ENCODE measurements around the gene FGGY. TPM values are rescaled to one million over a fixed set of nuclear protein-coding genes. Genes with fewer than 3 reads are reported as not detected.
"Not testable (repeated sequence)": the region's sequence is repeated elsewhere in the genome, so short reads cannot be mapped to it uniquely, and the experiment has no call there.

FGGY gene
- total RNA-seq, 1 donor from 2014 or later = 20.5 TPM

DNA sequence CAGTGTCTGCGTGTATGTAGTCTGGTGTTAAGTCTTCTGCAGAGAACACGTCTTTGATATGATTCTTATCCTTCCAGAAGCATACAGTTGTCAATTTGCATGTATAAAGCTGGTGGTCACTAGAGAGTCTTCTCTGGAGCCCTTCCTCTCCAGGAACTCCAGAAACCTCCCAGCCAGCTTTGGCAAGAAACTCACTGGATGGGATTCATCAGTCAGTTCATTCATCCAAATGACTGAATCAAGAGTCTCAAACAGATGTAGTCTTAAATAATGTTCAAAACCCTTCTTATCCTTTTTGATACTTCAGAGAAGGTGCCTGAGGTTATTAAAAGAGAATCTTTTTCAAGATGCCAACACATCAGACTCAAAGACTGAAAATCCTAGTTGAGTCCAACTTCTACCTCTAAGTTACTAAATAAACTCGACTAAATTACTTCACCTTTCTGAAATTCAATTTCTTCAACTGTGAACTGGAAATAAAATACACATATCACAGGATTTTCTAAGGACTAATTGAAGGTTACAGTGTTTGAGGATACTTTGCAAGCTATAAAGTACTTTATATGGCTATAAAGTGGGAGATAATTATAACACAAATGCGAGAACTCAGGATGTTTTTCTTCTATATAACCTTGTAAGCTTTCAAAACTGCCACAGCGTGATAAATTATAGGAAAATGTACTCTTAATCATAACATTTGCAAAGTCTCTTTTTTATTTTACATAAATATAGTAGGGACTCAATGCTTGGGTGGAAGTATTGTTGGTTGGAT lies 252.4 kb downstream of the FGGY start:
- DNase-seq (ENCODE audit: low spot score) = no peak

DNA sequence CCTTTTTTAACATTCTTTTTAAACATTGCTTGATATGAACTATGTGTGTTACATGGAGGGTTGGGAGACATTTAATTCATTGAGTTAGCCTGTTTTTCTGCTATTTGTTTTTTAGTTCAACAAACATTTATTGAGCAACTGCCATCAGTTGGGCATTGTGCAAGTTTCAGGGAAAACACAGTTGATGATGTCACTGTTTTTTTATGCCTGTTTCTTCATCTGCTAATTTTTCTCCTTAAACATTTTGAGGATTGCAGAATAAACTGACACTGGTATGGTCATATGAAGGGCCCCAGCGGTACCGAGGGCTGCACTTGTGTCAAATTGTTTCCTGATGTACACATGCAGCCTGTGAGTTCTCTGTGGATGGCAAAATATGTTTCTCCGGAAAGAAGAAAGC lies 253.0 kb downstream of the FGGY start:
- intact Hi-C loops (cut with DNase I) = no loop called here
- DNase-seq (ENCODE audit: low spot score) = no peak

More for the DNA sequence above, 252.4 kb downstream of the FGGY start:
- intact Hi-C loops (cut with DNase I) = no loop called here

DNA sequence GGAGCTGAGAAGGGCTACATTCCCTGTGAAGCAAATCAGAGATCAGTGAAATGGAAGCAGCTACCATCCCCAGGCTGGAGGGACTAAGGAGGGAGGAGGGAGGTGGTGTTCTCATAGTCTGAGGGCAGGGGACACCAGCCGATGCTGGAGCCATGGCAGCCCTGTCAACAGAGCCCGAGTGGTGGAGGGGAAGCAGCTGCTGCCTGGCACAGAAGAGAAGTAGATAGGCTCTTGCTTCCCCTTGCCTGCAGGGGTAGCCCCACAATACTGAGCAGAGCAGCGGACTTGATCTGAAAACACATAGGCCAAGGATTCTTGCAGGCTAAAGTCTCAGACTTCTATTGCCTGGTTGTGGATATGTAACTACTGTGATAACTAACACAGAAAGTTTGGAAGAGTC lies 255.1 kb downstream of the FGGY start:
- DNase-seq (ENCODE audit: low spot score) = no peak
- intact Hi-C loops (cut with DNase I) = no loop called here

DNA sequence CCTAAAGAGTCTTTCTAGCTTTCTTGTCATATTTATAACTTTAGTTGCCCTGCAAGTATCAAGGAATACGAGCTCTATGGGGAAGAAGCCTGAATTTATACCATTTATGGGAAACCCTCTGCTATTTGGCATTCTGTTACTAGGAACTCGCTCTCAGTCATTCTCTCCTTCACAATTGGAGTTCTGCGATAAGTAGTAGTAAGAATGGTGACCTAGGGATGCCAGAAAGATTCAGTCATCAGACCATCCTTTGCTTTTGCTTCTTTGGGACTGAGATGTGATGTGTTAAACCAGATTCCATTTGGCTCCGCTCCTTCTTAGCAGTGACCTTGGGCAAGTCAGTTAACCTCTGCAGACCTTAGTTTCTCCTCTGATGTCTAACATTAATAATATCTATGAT lies 256.5 kb downstream of the FGGY start:
- intact Hi-C loops (cut with DNase I) = no loop called here
- DNase-seq (ENCODE audit: low spot score) = no peak

DNA sequence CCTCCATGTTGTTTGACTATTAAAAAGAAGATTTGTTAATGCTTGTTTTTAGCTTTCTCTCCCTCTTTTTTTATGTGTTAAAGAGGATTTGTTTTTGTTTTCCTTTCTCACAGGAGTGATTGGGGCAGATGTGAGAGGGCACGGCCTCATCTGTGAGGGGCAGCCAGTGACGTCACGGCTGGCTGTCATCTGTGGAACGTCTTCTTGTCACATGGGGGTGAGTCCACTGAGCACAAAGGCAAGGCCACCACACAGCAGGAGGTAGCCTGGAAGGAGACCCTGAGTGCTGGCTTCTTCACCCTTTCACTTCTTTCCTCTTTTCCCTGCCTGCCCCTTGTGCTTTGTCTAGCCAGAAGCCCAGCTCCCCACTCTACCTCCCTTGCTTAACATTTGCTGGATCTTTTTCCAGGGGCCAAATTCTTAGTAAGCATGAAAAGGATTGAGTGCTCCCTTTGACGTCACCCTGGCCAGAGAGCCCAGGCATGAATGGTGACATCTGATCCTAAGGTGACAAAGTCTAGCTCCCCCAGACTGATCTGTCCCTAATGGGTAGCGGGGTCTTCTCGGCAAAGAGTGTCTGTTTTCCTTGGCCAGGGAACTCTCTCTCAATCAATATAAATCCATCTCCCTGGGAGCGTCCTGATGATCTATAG lies 257.2 kb downstream of the FGGY start:
- intact Hi-C loops (cut with DNase I) = no loop called here
- DNase-seq (ENCODE audit: low spot score) = no peak

DNA sequence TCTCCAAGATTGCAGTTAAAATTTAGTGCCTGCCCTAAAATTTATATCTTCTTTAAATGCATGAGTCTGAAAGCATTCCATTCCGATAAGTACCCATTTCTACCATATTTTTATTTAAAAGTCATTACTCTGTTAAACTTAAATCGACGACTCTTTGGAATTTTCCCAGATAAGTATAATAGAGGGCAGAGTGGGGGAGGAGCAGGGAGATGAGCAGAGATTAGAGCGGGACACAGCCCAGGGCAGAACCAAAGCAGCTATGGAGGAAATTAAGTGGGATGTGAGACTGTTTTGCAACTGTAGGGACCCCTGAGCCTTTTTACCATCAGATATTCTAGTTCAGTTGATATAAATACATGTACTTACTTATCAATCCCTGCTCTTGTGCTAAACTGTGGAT lies 257.9 kb downstream of the FGGY start:
- intact Hi-C loops (cut with DNase I) = no loop called here
- no peak for DNase-seq (ENCODE audit: low spot score)

DNA sequence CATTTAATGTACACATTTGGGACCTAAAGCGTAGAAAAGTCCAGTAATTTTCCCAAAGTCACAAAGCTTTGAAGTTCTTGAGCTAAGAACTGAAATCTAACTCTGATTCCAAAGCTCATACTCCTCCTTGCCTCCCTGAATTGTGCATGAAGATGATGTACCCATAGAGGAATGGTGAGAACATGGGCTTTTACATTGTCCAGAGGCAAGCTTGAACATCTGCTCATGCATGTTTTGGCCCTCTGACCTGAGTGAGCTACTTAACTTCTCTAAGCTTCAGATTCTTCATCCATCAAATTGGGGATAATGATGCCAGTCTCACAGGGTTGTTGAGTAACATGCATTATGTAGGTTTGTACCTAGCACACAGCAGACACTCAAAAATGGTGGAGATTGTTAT lies 259.5 kb downstream of the FGGY start:
- intact Hi-C loops (cut with DNase I) = no loop called here
- DNase-seq (ENCODE audit: low spot score) = no peak

DNA sequence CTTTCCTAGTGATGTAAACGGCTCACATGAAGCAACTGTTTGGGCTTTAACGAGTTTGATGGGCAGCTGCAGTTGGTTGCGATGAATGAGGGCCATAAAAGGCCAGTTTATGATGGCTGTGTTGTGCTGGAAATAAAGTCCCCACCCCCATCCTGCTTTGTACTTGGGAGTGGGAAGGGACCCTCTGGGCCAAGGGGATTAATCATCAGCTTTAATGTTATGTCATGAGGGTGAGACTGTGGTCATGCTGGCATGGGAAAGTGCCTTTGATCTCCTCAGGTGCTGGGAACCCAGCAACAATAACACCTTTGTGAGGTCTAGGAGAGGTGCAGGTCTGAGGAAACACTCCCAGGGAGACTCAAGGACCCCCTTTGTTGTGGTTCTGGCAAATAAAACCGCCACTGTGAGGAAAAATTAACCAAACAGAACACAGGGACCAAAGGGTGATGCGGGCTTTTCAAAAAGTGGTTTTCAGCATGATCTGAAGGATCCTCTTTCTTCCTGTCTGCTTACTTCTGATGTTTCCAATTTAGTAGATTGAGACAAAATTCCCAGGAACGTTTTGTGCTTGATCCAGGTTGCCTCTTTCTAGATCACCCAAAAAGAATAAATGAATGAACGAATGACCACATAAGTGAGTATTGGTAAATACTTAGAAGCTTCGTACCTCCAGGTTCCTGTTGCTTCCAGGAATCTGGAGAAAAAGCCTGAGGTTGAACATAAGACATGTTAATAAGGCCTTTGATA lies 260.1 kb downstream of the FGGY start:
- intact Hi-C loops (cut with DNase I) = no loop called here

DNA sequence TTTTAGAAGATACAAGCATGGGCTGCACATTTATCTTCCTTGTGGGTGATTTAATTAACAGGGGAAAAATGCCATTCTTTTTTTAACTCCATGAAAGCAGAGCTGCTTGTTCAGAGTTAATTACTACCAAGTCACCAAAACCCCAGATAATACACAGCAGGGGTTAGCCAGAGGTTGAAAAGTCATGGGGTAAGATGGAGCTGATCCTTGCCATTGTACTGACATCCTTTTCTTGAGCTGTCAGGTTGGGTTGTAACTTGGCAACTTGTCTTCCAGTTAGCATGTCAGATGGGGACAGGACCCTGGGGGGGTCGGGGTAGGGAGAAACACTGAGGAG lies 260.6 kb downstream of the FGGY start:
- intact Hi-C loops (cut with DNase I) = no loop called here
- DNase-seq (ENCODE audit: low spot score) = no peak

More for the DNA sequence above, 260.1 kb downstream of the FGGY start:
- DNase-seq (ENCODE audit: low spot score) = no peak

DNA sequence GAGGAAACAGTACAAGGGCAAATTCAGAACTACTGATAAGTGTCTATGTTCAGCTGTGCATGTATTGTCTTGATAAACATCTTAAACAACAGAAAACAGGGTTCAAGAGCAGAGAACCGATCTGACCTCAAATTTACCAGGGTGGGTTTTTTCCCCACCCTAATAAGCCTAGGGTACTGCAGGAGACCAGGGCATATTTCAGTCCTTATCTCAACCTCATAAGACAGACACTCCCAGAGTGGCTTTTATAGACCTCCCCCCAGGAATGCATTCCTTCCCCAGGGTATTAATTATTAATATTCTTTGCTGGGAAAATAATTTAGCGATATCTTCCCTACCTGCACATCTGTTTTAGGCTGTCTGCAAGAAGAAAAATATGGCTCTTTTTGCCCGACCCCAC lies 261.7 kb downstream of the FGGY start:
- intact Hi-C loops (cut with DNase I); DNase-seq (ENCODE audit: low spot score): not testable (repeated sequence)

DNA sequence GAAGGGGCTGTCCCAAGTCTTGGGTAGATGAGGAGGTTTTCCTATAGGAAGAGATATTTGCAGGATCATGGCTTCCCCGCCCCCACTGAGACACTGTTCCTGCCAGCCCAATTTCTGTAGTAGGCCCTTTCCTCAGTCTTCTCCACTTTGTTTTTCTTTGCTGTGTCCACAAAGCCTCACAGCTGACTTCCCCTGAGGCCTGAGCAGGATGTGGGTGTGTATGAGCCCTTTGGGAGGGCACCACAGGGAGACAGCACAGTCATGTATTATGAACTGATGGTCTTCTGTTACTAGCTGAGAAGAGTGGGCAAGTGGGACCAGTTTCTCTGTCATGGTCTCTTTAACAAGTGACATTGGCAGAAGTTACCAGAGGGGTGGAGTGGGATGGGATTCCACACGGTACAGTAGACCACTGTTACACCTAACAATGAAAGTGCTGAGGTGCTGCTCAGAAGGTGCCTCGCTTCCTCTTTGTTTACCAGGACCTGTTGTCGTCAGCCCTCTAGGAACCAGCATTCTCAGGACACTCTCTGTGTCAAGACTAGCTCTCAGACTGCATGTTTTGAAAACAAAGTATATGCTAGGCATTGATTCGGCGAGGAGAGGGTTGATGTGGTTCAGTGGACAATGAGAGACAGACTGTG lies 264.0 kb downstream of the FGGY start:
- DNase-seq (ENCODE audit: low spot score) = no peak
- intact Hi-C loops (cut with DNase I) = loop anchor here (10.0 kb wide), 1 partner anchor 166 kb away; no protein-coding TSS in a partner anchor

DNA sequence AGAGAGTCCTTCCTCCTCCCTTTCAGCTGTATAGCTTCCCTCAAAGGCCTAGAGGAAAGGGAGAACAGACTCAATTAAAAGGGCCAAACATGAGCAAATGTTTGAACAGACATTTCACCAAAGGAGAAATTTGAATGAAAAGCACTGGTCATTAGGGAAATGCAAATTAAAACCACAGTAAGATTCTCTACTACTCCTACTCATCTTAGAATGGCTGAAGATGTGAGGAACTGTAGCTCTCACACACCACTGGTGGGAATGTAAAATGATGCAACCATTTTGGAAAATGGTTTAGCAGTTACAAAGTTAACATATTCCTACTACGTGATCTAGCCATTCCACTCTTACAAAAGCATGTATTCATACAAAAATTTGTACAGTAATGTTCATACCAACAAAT lies 264.9 kb downstream of the FGGY start:
- intact Hi-C loops (cut with DNase I) = loop anchor here (10.0 kb wide), 1 partner anchor 167 kb away; no protein-coding TSS in a partner anchor

DNA sequence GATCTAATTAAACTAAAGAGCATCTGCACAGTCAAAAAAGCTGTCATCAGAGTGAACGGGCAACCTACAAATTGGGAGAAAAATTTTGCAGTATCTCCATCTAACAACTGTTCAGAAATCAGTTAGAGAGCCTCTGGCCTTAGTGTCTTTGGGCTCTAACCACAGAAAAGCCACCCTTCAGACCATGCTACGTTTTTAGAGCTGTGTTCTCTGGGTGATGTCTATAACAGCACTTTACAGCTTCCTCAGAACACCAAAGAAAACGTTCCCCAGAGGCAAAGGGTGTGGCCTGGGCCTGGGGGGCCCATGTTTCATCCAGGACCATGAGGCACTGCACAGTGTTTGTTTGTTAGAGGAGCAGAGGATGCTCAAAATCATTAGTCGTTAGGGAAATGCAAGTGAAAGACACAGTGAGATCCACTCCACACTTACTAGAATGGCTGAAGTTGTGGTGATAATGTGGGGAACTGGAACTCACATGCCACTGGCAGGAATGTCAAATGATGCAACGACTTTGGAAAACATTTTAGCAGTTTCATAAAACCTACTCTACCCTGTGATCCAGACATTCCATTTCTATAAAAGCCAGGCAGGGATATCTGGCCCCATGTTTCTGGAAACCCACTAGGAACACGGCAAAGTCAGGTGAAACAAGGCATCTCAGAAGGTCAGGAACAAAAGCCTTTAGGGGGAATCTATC lies 267.4 kb downstream of the FGGY start:
- no peak for DNase-seq (ENCODE audit: low spot score)
- intact Hi-C loops (cut with DNase I) = loop anchor here (10.0 kb wide), 1 partner anchor 170 kb away; no protein-coding TSS in a partner anchor

More for the DNA sequence above, 264.9 kb downstream of the FGGY start:
- DNase-seq (ENCODE audit: low spot score) = no peak

DNA sequence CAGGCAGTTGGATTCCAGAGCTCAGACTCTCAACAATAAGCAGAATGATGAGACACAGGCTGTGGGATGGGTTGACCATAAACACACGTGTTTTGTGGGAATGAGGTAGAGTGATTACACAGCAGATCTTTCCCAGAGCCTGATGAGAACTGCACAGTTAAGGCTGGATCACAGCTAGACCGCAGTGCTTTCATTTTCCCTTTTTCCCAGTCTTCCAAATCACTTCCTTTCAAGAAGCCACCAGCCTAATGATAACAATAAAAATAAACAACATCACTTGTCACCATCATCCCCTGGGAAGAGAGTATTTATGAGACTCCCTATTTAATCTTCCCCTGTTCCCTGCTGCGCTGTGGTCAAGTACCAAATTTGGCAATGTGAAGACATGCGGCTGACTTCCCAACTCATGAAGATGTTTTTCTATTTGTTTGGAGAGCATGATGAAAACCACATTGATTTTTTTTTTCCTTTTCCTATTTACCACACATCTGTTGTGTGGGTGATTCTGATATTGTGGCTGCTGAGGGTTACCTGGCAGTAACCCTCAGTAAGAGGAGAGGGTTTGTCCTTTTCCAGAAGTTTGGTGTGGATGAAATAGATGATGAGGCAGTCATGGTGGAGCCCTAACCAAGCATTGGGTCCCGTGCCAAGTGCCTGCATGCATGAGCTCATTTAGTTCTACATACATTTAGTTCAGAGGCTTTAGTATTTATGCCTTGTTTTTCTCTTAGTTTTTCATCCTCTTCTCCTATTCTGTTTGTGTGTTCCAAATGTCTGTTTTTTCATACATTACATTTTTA lies 268.9 kb downstream of the FGGY start:
- intact Hi-C loops (cut with DNase I) = loop anchor here (5.0 to 10.0 kb wide), 2 partner anchors 171 to 784 kb away; partner anchors contain the start of gene JUN
- DNase-seq (ENCODE audit: low spot score) = no peak

DNA sequence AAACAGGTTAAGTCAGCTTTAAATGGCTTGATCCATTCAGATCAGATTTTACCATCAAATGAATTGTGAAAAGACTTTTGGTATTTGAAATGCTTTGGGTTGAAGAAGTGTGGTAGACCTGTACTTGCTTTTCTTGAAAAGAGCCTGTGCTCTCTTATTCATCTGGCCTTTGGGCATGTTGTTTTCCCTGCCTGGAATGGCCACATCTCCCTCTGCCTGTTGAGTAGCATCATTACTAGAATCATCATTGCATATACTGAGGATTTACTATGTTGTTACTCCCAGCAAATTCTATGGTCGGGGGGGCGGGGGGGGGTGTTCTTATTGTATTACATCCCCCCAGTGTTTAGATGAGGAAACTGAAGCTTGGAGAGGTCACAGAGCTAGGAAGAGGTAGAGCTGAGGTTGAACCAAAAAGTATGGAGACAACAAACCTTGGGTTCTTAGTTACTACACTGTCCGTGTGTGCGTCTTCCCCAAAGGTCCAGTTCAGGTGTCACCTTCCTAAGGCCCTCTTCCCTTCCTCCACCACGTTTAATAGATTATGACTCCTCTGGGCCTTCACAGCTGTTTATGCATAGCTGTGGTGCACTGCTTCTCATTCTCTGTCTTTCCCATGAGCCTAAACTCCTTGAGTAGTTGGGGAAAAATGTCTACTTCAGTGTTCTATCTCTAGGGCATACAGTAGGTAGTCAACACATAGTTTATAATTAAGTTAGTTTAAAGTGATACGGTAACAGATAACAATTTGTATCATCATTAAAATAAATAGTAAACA lies 271.5 kb downstream of the FGGY start:
- intact Hi-C loops (cut with DNase I) = loop anchor here (5.0 to 10.0 kb wide), 2 partner anchors 174 to 786 kb away; partner anchors contain the start of gene JUN

DNA sequence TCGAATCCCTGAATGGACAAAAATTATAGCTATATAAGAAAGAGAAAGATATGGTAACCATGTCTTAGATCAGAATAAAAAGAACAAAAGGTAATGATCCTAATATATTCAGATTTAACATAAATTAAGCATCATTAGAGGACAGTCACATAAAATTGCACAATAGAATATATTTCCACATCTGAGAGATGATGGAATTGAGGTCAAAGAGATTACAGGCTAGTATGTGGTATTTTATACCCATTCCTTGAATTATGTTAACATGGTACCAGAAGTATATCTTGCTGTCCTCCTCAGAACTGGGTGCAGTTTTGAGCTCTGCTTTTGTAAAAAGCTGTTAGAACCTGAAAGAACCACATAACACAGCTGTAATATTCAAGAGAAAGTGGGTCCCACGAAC lies 272.3 kb downstream of the FGGY start:
- no peak for DNase-seq (ENCODE audit: low spot score)
- intact Hi-C loops (cut with DNase I) = loop anchor here (5.0 to 10.0 kb wide), 2 partner anchors 174 to 787 kb away; partner anchors contain the start of gene JUN

More for the DNA sequence above, 271.5 kb downstream of the FGGY start:
- DNase-seq (ENCODE audit: low spot score) = no peak

DNA sequence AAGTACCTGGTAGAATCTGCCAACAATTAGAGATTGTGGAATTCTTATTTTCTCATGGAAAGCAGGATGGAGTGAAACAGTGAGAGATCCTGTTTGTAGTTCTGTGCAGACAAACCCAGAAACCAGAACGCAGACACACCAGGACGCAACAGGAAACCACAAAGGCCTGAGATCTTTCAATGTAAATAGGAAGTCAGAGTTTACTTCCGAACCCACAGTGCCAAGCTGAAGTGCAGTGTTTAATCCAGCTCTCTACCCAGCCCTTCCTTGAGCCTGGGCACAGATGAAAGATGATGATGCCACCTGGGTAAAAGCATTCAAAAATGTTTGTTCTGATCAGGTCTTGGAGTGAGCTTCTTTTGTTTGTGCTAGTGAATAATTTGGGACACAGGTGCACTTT lies 273.6 kb downstream of the FGGY start:
- no peak for DNase-seq (ENCODE audit: low spot score)
- intact Hi-C loops (cut with DNase I) = no loop called here

DNA sequence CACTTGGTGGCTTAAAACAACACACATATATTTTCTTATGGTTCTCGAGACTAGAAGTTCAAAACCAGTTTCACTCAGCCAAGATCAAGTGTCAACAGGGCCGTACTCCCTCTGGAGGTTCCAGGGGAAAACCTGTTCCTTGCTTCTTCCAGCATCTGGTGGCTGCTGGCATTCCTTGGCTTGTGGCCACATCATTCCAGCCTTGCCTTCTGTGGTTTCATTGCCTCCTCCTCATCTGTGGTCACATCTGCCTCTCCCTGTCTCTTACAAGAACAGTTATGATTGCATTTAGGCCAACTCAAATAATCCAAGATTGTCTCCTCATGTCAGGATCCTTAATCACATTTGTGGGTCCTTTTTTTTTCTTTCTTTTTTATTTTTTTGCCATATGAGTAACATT lies 277.2 kb downstream of the FGGY start:
- intact Hi-C loops (cut with DNase I) = no loop called here
- DNase-seq (ENCODE audit: low spot score) = no peak
